ENCODE results near the gene FAM170B. TPM values are rescaled to one million over a fixed set of nuclear protein-coding genes. Genes with fewer than 3 reads are reported as not detected.

Gene FAM170B
- total RNA-seq, 1 experiment from 2014 or later, result not detected

Other genes starting within 250 kb of the FAM170B start
- gene LRRC18, start 194.2 kb downstream of the FAM170B start, total RNA-seq (2014; rRNA removed; shearing (Covaris generic)), result 0.59 and 0.70 TPM in 2 replicates
- gene VSTM4, start 18.5 kb downstream of the FAM170B start, total RNA-seq (2014; rRNA removed; shearing (Covaris generic)), result 2.2 and 2.7 TPM in 2 replicates
- gene TMEM273, start 54.4 kb upstream of the FAM170B start, total RNA-seq (2014; rRNA removed; shearing (Covaris generic)), result not detected in 2 replicates
- gene C10orf71, start 165.1 kb upstream of the FAM170B start, total RNA-seq (2014; rRNA removed; shearing (Covaris generic)), result not detected in 2 replicates